ENCODE measurements around the gene SDK1. TPM values are rescaled to one million over a fixed set of nuclear protein-coding genes. Genes with fewer than 3 reads are reported as not detected.

The SDK1 gene
- total RNA-seq, 1 donor = 0.36 TPM

DNA sequence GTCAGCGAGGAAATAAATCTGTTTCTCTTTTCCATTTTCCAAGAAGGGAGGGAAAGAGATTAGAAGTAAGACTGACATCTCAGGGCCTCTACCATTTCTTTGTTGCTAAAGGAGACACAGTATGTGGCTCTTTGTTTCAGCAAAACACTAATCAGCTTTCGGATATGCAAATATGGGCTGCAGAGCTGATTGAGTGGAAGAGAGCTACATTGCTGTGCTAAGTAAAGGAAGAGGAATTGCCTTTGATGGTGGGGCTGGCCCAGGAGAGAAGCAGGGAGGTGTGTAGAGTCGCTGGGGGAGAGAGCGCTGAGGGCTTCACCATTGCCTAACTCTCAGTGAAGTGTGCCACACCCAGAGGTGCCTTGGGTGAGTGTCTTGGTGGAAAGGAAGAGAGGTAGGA, 284.8 kb downstream of the SDK1 start:
- no peaks in the 10 kb centered on the region for H3K79me2 ChIP-seq (ENCODE audit: insufficient read depth, low read length)
- TF ChIP-seq, protein P1, sequence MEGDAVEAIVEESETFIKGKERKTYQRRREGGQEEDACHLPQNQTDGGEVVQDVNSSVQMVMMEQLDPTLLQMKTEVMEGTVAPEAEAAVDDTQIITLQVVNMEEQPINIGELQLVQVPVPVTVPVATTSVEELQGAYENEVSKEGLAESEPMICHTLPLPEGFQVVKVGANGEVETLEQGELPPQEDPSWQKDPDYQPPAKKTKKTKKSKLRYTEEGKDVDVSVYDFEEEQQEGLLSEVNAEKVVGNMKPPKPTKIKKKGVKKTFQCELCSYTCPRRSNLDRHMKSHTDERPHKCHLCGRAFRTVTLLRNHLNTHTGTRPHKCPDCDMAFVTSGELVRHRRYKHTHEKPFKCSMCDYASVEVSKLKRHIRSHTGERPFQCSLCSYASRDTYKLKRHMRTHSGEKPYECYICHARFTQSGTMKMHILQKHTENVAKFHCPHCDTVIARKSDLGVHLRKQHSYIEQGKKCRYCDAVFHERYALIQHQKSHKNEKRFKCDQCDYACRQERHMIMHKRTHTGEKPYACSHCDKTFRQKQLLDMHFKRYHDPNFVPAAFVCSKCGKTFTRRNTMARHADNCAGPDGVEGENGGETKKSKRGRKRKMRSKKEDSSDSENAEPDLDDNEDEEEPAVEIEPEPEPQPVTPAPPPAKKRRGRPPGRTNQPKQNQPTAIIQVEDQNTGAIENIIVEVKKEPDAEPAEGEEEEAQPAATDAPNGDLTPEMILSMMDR (IDR thresholded peaks at IDR 0.05; ENCODE audit: extremely low read depth, low read depth, low read length) = no peak

DNA sequence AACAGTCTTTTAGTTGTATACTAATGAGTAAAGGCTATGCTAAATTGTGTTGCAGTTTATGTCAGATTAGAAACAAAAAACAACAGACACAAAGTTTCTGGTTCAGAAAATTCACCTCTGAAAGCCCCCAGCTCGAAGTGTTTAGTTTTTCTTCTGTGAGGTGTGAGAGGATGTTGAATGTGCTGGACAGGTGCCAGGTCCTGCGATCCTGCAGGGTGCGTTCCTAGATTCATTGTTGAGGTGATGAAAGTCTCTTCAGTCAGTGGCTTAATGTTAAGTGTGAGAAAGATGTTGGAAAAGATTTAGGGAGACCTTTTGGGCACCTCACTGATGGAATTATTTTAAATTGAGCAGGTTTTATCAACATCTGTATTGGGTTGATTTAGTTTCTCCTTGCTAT, 287.3 kb downstream of the SDK1 start:
- Histone ChIP-seq H3K27ac (ENCODE audit: low read depth, low read length) (no peak overlapping the region), H3K4me3 (ENCODE audit: insufficient read depth, low read length) (no peak overlapping the region), H3K4me2 (ENCODE audit: insufficient read depth, low read length) (no peak overlapping the region), H3K4me1 (ENCODE audit: insufficient read depth, low read length) (no peaks in the 10 kb centered on the region), H3K79me2 (ENCODE audit: insufficient read depth, low read length) (no peaks in the 10 kb centered on the region), H3K27me3 (ENCODE audit: insufficient read depth, low read length) (no peaks in the 10 kb centered on the region), H4K20me1 (ENCODE audit: insufficient read depth, low read length) (no peaks in the 10 kb centered on the region), H3K9me3 (ENCODE audit: low read depth, low read length) (no peaks in the 10 kb centered on the region), H2AFZ (ENCODE audit: low read length) (no peak overlapping the region), H3K36me3 (ENCODE audit: insufficient read depth, low read length) (no peaks in the 10 kb centered on the region)
- TF ChIP-seq, protein P1 (IDR thresholded peaks at IDR 0.05; ENCODE audit: extremely low read depth, low read depth, low read length) = no peak
- DNase-seq (ENCODE audit: insufficient read length, low spot score, missing footprints) = no peak

More for the DNA sequence above, 284.8 kb downstream of the SDK1 start:
- Histone ChIP-seq H3K4me2 (ENCODE audit: insufficient read depth, low read length) (no peak overlapping the region), H3K4me1 (ENCODE audit: insufficient read depth, low read length) (no peaks in the 10 kb centered on the region), H4K20me1 (ENCODE audit: insufficient read depth, low read length) (no peaks in the 10 kb centered on the region), H2AFZ (ENCODE audit: low read length) (no peak overlapping the region), H3K27ac (ENCODE audit: low read depth, low read length) (no peak overlapping the region), H3K9me3 (ENCODE audit: low read depth, low read length) (no peaks in the 10 kb centered on the region), H3K4me3 (ENCODE audit: insufficient read depth, low read length) (no peak overlapping the region), H3K36me3 (ENCODE audit: insufficient read depth, low read length) (no peaks in the 10 kb centered on the region), H3K27me3 (ENCODE audit: insufficient read depth, low read length) (no peaks in the 10 kb centered on the region)
- DNase-seq (ENCODE audit: insufficient read length, low spot score, missing footprints) = no peak

DNA sequence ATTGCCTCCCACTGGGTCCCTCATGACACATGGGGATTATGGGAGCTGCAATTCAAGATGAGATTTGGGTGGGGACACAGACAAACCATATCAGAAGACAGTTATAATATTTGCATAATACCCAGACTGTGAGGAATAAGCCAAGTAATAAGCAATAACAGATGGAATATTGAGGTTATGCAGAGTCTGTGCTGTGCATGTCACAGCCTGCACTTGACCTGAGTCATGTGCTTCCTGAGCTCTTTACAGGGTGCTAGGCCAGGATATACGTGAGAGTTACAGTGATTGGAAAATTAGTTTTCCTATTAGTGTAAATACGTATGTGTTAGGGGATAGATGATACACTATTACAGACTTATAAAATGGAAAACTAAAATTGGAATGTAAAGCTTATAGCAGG, 288.7 kb downstream of the SDK1 start:
- no peak overlapping the region for H3K4me3 ChIP-seq (ENCODE audit: insufficient read depth, low read length)
- no peaks in the 10 kb centered on the region for H3K79me2 ChIP-seq (ENCODE audit: insufficient read depth, low read length)
- no peaks in the 10 kb centered on the region for H3K27me3 ChIP-seq (ENCODE audit: insufficient read depth, low read length)
- no peaks in the 10 kb centered on the region for H3K4me1 ChIP-seq (ENCODE audit: insufficient read depth, low read length)
- TF ChIP-seq, protein P1 (IDR thresholded peaks at IDR 0.05; ENCODE audit: extremely low read depth, low read depth, low read length) = no peak
- H3K27ac ChIP-seq (ENCODE audit: low read depth, low read length) = no peak overlapping the region
- H3K9me3 ChIP-seq (ENCODE audit: low read depth, low read length) = no peaks in the 10 kb centered on the region
- H2AFZ ChIP-seq (ENCODE audit: low read length) = no peak overlapping the region
- DNase-seq (ENCODE audit: insufficient read length, low spot score, missing footprints) = no peak
- H3K4me2 ChIP-seq (ENCODE audit: insufficient read depth, low read length) = no peak overlapping the region
- no peaks in the 10 kb centered on the region for H3K36me3 ChIP-seq (ENCODE audit: insufficient read depth, low read length)
- no peaks in the 10 kb centered on the region for H4K20me1 ChIP-seq (ENCODE audit: insufficient read depth, low read length)

DNA sequence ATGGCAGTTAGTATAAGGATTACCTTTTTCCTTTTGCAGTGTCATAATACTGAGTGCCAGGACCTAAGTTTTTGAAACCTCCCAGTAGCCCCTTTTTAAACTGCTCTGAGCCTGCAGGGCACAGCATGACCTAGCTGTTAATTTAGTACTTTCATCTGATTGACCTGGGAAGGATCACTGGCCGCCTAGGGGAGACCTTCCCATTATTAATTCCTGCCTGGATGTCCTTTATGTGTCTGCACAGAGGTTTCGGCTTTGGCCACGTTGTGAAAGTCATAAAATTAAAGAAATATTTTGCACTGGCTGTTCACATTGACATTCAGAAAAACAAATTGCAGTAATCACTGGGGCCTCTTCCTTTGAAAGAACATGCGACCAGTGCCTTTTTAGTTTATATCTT, 290.2 kb downstream of the SDK1 start:
- Histone ChIP-seq H3K79me2 (ENCODE audit: insufficient read depth, low read length) (no peaks in the 10 kb centered on the region), H3K4me2 (ENCODE audit: insufficient read depth, low read length) (no peak overlapping the region), H3K36me3 (ENCODE audit: insufficient read depth, low read length) (no peaks in the 10 kb centered on the region), H4K20me1 (ENCODE audit: insufficient read depth, low read length) (no peaks in the 10 kb centered on the region), H3K4me1 (ENCODE audit: insufficient read depth, low read length) (no peaks in the 10 kb centered on the region), H3K9me3 (ENCODE audit: low read depth, low read length) (no peaks in the 10 kb centered on the region), H3K27me3 (ENCODE audit: insufficient read depth, low read length) (no peaks in the 10 kb centered on the region), H3K27ac (ENCODE audit: low read depth, low read length) (no peak overlapping the region), H2AFZ (ENCODE audit: low read length) (no peak overlapping the region), H3K4me3 (ENCODE audit: insufficient read depth, low read length) (no peak overlapping the region)
- DNase-seq (ENCODE audit: insufficient read length, low spot score, missing footprints) = no peak
- TF ChIP-seq, protein P1 (IDR thresholded peaks at IDR 0.05; ENCODE audit: extremely low read depth, low read depth, low read length) = no peak

Data from osteoblast (primary cell).